ENCODE data around the gene RIMBP3C. TPM values are rescaled to one million over a fixed set of nuclear protein-coding genes. Genes with fewer than 3 reads are reported as not detected.

RIMBP3C gene
- total and polyA plus RNA-seq, 10 of the 15 experiments (the other 5 are each of a cell fraction or from before 2014, with no cell fraction given) = 0.03 to 0.23 (median 0.08) TPM; not detected in 4

GRCh38 chr22:21567456-21568346, 16.4 kb upstream of the RIMBP3C start, which contains the start of gene UBE2L3 (continued):
- TF ChIP-seq IRF5 (IDR thresholded peaks at IDR 0.05; ENCODE audit: borderline replicate concordance) (no peak), TCF12 (IDR thresholded peaks at IDR 0.05; ENCODE audit: low read depth, low read length) (peak; percentile 63; the same call in 1 of the 2 replicates), MTA2 (IDR thresholded peaks at IDR 0.05; ENCODE audit: low read depth) (no peak), ZNF217 (IDR thresholded peaks at IDR 0.05) (peak; percentile 100), KDM1A (IDR thresholded peaks at IDR 0.05; ENCODE audit: borderline replicate concordance) (peak; percentile 91; the same call in 1 of the 2 replicates), NR2F1 (conservative IDR thresholded peaks at IDR 0.05) (peak; percentile 59; the same call in 1 of the 2 replicates), POLR2AphosphoS5 (IDR thresholded peaks at IDR 0.05; ENCODE audit: low read length) (peak; percentile 81), SMAD5 (IDR thresholded peaks at IDR 0.05; ENCODE audit: low read depth) (peak; percentile 60; the same call in 1 of the 2 replicates), RAD21 (IDR thresholded peaks at IDR 0.05; ENCODE audit: insufficient read depth, low read depth, low read length) (no peak)
- TF ChIP-seq, protein P1, sequence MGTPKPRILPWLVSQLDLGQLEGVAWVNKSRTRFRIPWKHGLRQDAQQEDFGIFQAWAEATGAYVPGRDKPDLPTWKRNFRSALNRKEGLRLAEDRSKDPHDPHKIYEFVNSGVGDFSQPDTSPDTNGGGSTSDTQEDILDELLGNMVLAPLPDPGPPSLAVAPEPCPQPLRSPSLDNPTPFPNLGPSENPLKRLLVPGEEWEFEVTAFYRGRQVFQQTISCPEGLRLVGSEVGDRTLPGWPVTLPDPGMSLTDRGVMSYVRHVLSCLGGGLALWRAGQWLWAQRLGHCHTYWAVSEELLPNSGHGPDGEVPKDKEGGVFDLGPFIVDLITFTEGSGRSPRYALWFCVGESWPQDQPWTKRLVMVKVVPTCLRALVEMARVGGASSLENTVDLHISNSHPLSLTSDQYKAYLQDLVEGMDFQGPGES (IDR thresholded peaks at IDR 0.05) = no peak
- TF ChIP-seq, protein P2, sequence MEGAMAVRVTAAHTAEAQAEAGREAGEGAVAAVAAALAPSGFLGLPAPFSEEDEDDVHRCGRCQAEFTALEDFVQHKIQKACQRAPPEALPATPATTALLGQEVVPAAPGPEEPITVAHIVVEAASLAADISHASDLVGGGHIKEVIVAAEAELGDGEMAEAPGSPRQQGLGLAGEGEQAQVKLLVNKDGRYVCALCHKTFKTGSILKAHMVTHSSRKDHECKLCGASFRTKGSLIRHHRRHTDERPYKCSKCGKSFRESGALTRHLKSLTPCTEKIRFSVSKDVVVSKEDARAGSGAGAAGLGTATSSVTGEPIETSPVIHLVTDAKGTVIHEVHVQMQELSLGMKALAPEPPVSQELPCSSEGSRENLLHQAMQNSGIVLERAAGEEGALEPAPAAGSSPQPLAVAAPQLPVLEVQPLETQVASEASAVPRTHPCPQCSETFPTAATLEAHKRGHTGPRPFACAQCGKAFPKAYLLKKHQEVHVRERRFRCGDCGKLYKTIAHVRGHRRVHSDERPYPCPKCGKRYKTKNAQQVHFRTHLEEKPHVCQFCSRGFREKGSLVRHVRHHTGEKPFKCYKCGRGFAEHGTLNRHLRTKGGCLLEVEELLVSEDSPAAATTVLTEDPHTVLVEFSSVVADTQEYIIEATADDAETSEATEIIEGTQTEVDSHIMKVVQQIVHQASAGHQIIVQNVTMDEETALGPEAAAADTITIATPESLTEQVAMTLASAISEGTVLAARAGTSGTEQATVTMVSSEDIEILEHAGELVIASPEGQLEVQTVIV (IDR thresholded peaks at IDR 0.05; ENCODE audit: borderline replicate concordance, partially characterized antibody) = peak; percentile 55
- TF ChIP-seq, protein P3, sequence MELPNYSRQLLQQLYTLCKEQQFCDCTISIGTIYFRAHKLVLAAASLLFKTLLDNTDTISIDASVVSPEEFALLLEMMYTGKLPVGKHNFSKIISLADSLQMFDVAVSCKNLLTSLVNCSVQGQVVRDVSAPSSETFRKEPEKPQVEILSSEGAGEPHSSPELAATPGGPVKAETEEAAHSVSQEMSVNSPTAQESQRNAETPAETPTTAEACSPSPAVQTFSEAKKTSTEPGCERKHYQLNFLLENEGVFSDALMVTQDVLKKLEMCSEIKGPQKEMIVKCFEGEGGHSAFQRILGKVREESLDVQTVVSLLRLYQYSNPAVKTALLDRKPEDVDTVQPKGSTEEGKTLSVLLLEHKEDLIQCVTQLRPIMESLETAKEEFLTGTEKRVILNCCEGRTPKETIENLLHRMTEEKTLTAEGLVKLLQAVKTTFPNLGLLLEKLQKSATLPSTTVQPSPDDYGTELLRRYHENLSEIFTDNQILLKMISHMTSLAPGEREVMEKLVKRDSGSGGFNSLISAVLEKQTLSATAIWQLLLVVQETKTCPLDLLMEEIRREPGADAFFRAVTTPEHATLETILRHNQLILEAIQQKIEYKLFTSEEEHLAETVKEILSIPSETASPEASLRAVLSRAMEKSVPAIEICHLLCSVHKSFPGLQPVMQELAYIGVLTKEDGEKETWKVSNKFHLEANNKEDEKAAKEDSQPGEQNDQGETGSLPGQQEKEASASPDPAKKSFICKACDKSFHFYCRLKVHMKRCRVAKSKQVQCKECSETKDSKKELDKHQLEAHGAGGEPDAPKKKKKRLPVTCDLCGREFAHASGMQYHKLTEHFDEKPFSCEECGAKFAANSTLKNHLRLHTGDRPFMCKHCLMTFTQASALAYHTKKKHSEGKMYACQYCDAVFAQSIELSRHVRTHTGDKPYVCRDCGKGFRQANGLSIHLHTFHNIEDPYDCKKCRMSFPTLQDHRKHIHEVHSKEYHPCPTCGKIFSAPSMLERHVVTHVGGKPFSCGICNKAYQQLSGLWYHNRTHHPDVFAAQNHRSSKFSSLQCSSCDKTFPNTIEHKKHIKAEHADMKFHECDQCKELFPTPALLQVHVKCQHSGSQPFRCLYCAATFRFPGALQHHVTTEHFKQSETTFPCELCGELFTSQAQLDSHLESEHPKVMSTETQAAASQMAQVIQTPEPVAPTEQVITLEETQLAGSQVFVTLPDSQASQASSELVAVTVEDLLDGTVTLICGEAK (IDR thresholded peaks at IDR 0.05; ENCODE audit: borderline replicate concordance) = peak; percentile 35; the same call in 1 of the 2 replicates
- TF ChIP-seq, protein P4, sequence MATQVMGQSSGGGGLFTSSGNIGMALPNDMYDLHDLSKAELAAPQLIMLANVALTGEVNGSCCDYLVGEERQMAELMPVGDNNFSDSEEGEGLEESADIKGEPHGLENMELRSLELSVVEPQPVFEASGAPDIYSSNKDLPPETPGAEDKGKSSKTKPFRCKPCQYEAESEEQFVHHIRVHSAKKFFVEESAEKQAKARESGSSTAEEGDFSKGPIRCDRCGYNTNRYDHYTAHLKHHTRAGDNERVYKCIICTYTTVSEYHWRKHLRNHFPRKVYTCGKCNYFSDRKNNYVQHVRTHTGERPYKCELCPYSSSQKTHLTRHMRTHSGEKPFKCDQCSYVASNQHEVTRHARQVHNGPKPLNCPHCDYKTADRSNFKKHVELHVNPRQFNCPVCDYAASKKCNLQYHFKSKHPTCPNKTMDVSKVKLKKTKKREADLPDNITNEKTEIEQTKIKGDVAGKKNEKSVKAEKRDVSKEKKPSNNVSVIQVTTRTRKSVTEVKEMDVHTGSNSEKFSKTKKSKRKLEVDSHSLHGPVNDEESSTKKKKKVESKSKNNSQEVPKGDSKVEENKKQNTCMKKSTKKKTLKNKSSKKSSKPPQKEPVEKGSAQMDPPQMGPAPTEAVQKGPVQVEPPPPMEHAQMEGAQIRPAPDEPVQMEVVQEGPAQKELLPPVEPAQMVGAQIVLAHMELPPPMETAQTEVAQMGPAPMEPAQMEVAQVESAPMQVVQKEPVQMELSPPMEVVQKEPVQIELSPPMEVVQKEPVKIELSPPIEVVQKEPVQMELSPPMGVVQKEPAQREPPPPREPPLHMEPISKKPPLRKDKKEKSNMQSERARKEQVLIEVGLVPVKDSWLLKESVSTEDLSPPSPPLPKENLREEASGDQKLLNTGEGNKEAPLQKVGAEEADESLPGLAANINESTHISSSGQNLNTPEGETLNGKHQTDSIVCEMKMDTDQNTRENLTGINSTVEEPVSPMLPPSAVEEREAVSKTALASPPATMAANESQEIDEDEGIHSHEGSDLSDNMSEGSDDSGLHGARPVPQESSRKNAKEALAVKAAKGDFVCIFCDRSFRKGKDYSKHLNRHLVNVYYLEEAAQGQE (IDR thresholded peaks at IDR 0.05; ENCODE audit: low read depth, low read length) = no peak

All from GM12878 (cell line).